ENCODE results near the gene RPS15.

Gene RPS15

GRCh38 chr19:1420590-1420989 lies 17.6 kb upstream of the RPS15 start:
- no peak for DNase-seq

DNA sequence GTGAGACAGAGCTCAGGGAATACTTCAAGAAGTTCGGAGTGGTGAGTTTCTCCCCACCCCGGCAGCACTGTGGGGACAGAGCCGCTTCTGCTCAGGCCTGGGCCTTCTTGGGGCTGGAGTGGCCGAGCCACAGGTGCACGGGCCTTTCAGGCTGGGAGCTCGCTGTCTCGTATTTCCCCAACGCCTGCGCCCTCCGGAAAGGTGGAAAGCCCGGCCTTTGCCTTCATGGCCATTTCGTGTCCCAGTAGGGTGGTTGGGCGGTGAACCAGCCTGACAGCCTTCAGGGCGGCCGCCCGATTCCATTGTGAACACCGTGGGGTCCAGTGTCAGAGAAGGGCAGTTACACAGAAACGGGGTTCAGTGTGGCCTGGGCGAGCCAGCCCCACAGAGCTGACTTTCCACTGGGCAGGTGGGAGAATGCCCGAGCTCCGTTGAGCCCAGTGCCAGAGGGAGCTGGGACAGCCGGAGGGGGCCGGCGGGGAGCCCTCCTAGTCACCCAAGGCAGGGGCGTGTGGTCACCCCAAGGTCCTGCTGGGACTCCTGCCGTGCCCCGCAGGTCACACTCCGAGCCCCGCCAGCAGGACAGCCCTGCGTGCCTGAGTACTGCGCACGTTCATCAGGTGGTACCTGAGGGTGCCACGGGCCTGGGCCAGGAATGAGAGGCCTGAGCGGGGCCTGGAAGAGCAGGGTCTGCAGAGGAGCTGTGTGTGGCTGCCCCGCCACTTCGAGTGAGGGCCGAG lies 16.8 kb upstream of the RPS15 start:
- no peak for DNase-seq

- DNase-seq: no peak
Measured at GRCh38 chr19:1421958-1422305, 16.3 kb upstream of the RPS15 start.

DNA sequence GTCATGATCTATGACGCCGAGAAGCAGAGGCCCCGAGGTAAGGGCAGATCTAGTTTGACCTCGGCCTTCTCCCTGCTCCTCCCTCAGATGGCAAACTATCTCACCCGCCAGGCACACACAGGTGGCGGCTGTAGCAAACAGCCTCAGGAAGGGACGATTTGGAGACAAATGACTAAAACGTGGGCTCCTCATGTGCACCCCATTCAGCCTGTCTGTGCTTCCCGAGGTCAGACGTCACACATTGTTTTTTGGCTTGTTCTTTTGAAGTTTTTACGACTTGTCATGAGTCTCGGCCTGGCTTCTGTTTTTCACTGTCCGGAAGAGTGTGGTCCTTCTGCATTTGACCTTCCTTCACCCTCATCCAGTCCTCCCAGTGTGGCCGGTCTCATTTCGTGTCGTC lies 15.8 kb upstream of the RPS15 start:
- no peak for DNase-seq

GRCh38 chr19:1422943-1423342 lies 15.3 kb upstream of the RPS15 start:
- DNase-seq: no peak

DNA sequence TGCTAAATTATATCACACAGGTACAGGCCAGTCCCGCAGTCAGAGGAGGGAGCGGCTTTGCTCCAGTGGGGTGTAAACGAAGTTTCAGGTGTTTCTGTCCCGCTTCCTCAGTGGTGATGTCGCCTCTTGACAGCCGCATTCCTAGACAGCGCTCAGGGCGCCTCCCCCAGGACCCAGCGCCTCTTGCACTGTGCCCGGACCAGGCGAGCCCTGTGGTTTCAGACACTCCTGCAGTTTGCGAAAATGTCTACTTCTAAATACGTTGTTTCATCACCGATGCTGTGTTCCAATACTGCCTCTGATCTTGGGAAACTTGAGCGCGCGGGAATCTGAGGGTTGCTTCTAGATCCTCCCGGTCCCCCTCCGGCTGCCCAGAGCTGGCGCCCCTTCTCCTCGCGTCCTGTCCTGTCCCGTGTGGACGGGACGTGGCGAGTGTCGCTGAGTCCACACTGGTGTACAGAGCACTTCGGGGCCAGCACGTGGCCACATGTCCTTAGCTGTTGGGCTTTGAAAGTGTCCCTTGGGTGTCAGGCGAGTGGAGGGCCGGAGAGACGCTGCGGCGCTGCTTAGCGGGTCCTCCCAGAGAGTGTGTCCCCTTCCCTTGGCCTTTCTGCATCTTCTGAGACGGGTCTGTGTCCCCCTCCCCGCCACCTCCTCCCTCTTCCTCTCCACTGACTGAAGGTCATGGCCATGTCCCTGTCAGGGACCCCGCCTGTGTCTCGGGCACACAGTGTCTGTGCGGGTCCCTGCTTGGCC lies 14.6 kb upstream of the RPS15 start:
- no peak for DNase-seq

DNA sequence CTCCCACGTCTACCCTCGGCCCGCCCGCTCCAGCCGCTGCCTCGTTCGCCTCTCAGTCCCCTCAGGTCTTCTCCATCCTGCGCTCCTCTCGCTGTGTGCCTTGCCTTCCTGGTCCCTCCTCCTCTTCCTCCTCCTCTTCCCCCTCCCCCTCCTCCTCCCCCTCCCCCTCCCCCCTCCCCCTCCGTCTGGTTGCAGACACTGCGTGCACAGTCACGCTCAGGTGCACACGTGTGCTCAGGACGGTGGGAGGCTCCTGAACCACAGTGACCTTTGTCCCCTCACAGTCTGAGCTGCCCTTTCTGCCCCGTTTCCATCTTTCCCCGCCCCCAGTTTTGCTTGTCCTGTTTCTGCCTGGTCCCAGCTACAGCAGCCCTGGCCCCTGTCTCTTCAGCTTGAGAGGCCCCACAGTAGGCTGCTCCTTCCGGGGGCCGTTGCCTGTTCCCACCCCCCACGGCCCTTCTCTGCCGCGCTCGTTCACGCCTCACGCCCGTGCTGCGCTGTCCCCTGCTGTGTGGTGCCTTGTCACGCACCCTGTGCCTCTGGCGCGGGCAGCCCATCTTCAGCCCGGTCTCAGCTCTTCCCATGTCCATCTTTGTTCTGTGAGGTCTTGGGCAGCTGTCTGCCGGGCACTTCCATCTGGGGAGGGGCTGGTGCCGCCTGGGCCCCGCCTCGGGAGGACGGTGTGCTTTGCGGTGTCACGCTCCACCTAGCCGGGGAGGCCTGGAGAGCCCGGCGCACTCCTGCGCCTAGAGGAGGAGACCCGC lies 13.8 kb upstream of the RPS15 start:
- no peak for DNase-seq

DNA sequence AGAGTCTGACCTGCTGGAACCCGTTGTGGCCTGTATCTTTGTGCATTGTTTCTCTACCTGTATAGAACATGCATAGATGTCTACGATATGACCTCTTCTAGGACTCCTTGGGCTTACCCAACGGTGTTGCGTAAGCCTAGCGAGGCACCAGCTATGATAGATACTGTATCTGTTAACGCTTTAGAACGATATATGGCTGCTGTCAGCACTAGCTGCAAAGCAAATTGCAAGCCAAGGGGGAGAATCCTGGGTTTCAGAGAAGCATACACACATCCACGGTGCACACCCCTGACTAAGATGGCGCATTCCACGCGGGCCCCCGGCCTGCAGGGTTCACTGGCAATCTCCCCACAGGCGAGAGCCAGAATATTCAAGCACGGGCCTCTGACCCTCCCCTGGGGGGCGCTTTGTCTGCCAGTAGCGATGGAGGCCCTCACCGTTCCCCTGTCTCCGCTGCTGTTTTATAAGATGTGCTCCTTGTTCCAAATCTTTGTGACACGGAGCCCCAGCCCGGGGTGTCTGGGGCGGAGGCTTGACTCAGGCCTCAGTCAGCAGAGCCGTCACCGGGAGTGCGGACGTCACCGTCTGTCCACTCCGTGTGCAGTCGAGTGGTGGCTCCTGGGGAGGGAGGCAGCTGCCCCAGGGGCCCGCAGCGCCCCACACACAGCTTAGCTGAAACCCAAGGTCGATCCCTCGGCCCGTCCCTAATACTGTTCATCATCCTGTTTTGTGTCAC lies 12.9 kb upstream of the RPS15 start:
- no peak for DNase-seq

- no peak for DNase-seq
Measured at GRCh38 chr19:1425902-1426301, 12.3 kb upstream of the RPS15 start.

DNA sequence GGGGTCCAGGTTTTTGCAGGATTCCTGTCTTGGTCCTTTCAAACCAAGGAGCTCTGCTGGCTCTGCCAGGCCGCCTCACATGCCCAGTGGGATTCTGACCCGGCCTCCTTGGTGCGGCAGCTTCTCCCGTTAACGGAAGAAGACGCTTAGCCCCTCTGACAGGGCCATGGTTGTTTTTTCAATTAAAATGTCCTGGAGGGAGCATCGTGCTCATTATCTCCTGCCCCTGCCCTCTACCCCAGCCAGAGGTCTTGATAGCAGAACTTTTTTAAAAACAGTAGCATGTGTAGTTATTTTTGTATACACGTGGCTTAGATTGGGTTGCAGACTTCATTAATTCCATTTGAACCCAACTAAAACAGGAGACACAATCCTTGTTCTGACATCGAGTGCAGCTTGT lies 11.5 kb upstream of the RPS15 start:
- DNase-seq: no peak

DNA sequence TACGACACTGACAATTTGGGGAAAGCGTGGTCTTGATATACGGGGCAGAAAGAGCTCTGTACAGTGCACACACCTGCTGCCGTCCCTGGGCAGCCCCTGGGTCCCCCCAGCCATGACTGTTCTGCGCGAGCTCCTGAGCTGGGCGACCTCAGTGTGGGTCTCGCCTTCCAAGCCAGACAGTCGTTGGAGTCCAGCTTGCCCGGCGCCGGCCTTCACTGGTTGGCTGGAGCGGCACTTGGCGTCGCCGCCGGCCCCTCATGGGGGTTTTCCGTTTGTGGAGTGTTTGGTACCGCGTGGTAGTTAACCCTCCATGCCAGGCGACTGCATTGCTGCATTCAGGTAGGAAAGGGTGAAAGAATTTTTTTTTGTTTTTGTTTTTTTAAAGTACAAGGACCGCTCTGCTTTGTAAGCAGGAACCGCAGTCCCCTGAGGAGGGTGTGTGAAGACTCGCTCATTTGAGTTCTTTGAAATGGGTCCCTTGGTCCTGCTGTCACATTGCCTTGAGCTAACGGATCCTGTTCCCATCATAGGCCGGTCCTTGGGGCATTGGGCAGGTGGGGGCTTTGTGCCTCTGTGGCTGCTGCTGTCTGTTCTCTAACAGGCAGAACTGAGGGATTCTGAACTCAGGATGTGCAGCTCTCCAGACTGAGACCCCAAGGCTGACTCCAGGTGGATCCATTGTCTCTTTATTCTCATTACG lies 10.8 kb upstream of the RPS15 start:
- DNase-seq: no peak

DNA sequence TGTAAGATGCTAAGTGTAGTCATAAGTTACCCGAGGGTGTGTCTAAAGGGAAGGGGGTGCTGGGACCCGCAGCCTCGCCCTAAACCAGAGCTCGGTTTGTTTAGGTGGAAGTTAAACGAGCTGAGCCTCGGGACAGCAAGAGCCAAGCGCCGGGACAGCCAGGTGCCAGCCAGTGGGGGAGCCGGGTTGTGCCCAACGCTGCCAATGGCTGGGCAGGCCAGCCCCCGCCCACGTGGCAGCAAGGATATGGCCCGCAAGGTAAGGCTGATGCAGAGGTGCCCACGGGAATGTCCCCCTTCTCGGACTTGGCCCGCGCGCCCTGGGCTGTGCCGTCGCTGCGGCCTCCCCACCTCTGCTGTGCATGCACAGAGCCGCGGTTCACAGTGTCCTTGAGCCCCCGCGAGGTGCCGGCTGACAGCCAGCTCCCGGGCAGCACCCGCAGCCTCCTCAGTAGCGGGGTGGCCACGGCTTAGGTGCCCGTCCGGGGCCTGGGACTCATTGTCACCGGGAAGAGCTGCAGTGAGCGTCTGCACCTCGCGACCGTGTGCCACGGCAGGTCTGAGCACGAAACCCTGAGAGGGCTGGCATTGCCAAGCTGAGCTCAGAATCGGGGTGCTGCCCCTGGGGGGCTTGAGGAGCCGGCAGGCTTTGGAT lies 9.3 kb upstream of the RPS15 start:
- DNase-seq: no peak

- DNase-seq: no peak
Measured at GRCh38 chr19:1429750-1430149, 8.4 kb upstream of the RPS15 start.

- DNase-seq: no peak
Measured at GRCh38 chr19:1430246-1430645, 8.0 kb upstream of the RPS15 start.

GRCh38 chr19:1431759-1432506 lies 6.3 kb upstream of the RPS15 start:
- no peak for DNase-seq

- DNase-seq: no peak
Measured at GRCh38 chr19:1432507-1432887, 5.7 kb upstream of the RPS15 start.

- no peak for DNase-seq
Measured at GRCh38 chr19:1433119-1434039, 4.8 kb upstream of the RPS15 start.

DNA sequence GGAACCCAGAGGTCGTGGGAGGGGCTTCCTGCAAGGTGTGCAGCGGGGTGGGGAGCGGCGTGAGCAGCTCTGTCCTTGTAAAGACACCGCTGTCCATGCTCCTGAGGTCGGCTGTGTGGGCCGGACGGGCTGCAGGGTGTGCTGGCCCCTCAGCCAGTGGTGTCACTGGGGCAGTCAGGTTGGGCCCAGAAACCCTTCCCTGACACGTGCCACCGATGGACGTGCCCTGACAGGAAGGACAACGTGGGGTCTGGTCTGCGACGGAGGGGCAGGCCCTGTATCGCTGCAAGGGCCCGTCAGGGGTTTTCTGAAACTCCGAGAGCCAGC lies 4.2 kb upstream of the RPS15 start:
- DNase-seq: no peak

GRCh38 chr19:1434577-1435060 lies 3.6 kb upstream of the RPS15 start:
- no peak for DNase-seq

GRCh38 chr19:1435378-1435989 lies 2.7 kb upstream of the RPS15 start:
- DNase-seq: no peak

Data from NCI-H524 treated with DMSO at 0.1 percent for 48 hours (cell line).